Measurements from ENCODE around the gene PPM1J.

Gene PPM1J

GRCh38 chr1:112686417-112686816, 28.7 kb downstream of the PPM1J start:
- DNase-seq = no peak

- no peak for DNase-seq
Observed at GRCh38 chr1:112685913-112686312, 29.2 kb downstream of the PPM1J start.

- no peak for DNase-seq
Observed at GRCh38 chr1:112678605-112679004, 36.5 kb downstream of the PPM1J start.

- no peak for DNase-seq
Observed at GRCh38 chr1:112677501-112677900, 37.6 kb downstream of the PPM1J start.

GRCh38 chr1:112676543-112676942, 38.6 kb downstream of the PPM1J start:
- DNase-seq = no peak

- DNase-seq = no peak
Observed at GRCh38 chr1:112675728-112676381, 39.3 kb downstream of the PPM1J start.

- DNase-seq = peak; percentile 64
Observed at GRCh38 chr1:112674986-112675727, 40.0 kb downstream of the PPM1J start.

GRCh38 chr1:112674440-112674985, 40.6 kb downstream of the PPM1J start, which contains the start of gene MOV10:
MOV10 (plus strand) TSS chr1:112674659; CDS start chr1:112674913, 254 bp downstream.
- DNase-seq = peak; percentile 72

GRCh38 chr1:112673592-112674439, 41.3 kb downstream of the PPM1J start:
- no peak for DNase-seq

GRCh38 chr1:112672842-112673241, 42.3 kb downstream of the PPM1J start:
- DNase-seq = no peak

- no peak for DNase-seq
Observed at GRCh38 chr1:112672009-112672408, 43.1 kb downstream of the PPM1J start.

GRCh38 chr1:112666946-112667345, 48.2 kb downstream of the PPM1J start:
- no peak for DNase-seq

GRCh38 chr1:112665857-112666256, 49.3 kb downstream of the PPM1J start:
- DNase-seq = no peak
